HG03378 (cell line): Measurements from ENCODE around the gene LRRC7.
"Not testable (repeated sequence)": the region's sequence is repeated elsewhere in the genome, so short reads cannot be mapped to it uniquely, and the experiment has no call there.

ENCODE experiments used
- ATAC-seq: cut with Tn5 transposase; IDR thresholded peaks from one replicate; pipeline ENCODE4 v1.9.1; 2021; ENCODE audit warnings: mild to moderate bottlenecking, moderate library complexity; ENCODE audit not compliant: unreplicated experiment

LRRC7 gene

DNA sequence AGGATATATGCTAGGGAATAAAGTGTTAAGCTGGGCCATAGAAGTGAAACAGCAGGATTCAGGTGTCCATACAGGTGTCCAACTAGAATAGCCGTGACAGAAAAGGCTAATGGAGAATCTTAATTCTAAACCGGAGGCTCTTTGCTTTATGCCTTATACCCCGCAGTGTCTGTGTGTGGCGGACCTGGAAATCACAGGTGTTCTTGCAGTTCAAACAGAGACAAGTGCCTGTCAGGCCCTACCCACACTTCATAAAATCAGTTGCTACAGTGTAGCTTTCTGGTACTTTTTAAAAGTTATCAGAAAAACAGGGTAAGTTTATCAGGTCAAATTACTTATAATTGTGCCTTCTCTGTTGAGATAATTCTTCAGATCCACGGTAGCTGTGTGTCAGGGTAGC is 293.9 kb downstream of the LRRC7 start:
- ATAC-seq = no peak

DNA sequence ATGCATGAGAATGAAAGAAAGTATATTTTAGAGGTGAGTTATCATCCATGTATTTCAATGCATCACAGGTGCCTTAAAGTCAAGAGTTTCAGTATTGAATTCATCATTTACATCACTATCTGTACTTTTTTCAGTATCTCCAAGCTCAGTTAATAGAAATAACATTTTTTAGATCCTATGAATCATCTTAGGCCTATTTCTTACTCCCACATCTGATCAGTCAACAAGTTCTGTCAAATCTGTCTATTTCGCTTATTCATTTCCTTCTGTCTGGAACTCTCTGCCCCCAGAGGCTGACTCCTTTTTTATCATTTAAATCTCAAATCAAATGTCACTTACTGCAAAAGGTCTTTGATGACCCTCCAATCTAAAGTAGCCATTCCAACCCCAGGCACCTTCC is 295.2 kb downstream of the LRRC7 start:
- ATAC-seq = no peak

- no peak for ATAC-seq
Measured at GRCh38 chr1:69863704-69864103, 296.0 kb downstream of the LRRC7 start.

- no peak for ATAC-seq
Measured at GRCh38 chr1:69871412-69871811, 303.7 kb downstream of the LRRC7 start.

DNA sequence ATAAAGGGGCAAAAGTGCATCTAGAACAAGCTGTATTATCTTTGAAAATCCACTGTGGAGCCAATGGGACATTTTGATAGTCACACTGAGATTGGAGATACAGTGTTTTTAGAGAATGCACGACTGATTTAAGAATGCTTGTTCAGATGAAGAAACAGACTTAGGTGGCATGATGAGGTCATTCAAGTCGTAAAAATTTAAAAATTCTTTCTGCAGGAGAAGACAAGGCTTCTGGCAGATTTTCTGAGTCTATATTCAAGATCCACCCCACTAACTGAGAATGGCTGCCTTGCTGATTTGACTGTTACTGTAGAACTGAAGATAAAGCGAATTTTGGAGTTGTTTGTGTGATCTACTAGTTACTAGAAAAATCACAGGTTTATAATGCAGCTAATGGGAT is 310.6 kb downstream of the LRRC7 start:
- ATAC-seq = no peak

DNA sequence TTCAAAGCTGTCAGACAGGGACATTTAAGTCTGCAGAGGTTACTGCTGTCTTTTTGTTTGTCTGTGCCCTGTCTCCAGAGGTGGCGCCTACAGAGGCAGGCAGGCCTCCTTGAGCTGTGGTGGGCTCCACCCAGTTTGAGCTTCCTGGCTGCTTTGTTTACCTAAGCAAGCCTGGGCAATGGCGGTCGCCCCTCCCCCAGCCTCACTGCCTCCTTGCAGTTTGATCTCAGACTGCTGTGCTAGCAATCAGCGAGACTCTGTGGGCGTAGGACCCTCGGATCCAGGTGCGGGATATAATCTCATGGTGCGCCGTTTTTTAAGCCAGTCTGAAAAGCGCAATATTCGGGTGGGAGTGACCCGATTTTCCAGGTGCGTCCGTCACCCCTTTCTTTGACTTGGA is 320.3 kb downstream of the LRRC7 start:
- not testable (repeated sequence) for ATAC-seq

- ATAC-seq = no peak
Measured at GRCh38 chr1:69888657-69889056, 320.9 kb downstream of the LRRC7 start.

DNA sequence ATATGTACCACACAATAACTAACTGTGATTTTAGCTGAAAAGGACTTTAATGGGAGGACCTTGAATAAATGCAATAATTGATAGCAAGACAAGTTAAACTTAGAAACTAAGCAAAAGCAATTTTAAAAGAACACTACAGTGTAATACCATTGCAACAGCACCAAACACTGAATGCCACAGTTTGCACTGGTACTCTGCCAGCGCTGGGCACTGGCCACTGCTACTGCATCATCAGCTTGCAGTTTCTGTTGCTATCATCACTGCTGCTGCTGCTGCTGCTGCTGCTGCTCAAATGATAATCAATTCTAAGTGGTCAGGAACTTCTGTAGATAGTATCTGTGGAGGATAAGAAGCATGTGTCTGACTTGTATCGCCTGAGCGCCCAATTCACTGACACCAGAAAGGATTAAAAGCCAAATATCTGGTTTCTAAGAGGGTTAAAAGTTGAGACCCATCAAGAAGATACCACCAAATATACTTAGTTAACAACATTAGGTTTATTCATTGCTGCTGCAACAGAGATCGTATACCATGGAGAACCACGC is 330.8 kb downstream of the LRRC7 start:
- no peak for ATAC-seq

DNA sequence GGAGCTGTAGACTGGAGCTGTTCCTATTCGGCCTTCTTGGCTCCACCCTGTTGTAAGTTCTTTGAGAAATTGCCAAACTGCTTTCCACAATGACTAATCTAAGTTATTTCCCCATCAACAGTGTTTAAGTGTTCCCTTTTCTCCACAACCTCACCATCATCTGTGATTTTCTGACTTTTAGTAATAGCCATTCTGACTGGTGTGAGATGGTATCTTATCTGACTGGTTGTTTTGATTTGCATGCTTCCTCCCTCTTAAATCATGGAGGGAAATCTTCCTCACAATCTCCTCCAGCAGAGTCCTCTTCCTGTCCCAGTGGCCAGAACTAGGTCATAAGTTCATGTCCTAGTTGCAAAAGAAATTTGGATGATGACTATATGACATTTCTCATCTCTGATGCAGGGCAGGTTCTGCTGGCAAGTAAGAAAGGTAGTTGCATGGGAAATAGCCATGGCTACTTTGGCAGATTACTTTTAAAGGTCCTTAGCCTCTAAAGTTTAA is 343.6 kb downstream of the LRRC7 start:
- no peak for ATAC-seq

DNA sequence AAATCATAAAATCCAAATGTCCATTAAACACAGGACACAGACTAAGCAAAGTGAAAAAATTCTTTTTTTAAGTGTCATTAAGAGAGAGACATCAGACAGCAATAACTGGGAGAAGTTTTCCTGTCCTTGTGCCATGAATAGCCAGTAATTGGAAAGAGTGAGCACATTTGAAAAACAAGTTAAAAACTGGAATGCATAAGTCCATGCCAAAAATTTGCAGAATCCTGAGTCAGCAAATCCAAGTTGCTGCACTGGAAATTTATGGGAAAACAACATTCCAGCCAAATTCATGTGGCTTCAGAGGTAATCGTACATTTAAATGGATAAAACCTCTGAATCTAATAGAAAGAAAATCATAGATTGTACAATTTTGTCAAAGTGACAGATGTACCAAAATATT is 346.3 kb downstream of the LRRC7 start:
- ATAC-seq = no peak

GRCh38 chr1:69914976-69915765 is 347.4 kb downstream of the LRRC7 start:
- ATAC-seq = no peak

GRCh38 chr1:69919129-69919921 is 351.6 kb downstream of the LRRC7 start:
- no peak for ATAC-seq

- no peak for ATAC-seq
Measured at GRCh38 chr1:69919922-69920273, 352.2 kb downstream of the LRRC7 start.

DNA sequence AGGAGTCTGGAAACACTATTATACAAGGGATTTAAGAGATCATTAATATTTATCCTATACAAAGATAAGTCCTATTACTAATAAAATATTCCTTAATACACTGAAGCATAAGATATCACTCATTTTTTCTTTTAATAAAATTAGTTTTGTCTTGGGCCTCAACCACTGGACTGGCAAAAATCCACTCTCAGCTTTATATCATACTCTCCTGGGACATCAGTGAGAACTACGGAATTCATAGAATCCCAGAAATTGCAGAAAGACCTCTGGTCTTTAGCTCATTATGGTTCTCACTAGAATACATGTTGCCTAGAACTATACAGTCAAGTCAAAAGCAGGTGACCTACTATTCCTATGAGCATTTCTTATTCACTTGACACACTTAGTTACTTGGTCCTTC is 352.7 kb downstream of the LRRC7 start:
- no peak for ATAC-seq

DNA sequence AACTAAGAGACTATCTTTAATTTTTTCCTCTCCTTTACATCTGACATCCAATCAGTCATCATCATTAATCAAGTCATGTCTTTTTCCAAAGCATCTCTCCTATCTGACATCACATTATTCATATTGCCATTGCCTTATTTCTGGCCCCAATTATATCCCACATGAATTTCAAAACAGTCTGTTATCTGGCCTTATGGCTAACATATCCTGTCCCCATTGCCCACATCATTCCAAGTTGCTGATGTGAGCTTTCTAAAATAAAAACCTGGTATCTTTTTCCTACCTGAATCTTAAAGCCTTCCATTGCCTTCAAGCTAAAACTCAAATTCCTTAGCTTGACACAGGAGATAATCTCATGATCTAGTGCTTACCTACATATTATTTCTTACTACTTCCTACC is 353.8 kb downstream of the LRRC7 start:
- no peak for ATAC-seq

GRCh38 chr1:69928234-69928633 is 360.5 kb downstream of the LRRC7 start:
- not testable (repeated sequence) for ATAC-seq

GRCh38 chr1:69929308-69930057 is 361.8 kb downstream of the LRRC7 start:
- no peak for ATAC-seq

- no peak for ATAC-seq
Measured at GRCh38 chr1:69930396-69930795, 362.7 kb downstream of the LRRC7 start.

DNA sequence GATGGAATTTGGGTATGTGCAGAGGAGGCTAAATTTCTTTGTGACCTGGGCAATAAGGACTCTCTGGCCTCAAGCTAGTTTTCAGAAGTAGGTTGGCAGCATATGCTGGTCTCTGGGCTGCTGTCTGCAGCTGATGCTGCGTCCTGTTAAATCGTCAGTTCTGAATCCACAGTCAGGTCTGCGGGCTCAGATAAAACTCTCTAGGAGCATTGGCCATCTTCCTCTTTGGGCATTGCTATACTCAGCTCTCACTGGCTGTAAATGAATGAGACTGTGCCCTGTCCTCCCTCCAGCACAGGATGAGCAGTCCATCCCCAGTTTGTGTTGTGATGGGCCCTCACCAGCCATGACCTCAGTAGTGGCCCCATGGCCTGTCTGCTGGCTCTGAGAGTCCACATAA is 365.0 kb downstream of the LRRC7 start:
- ATAC-seq = no peak

- no peak for ATAC-seq
Measured at GRCh38 chr1:69940231-69940630, 372.5 kb downstream of the LRRC7 start.

DNA sequence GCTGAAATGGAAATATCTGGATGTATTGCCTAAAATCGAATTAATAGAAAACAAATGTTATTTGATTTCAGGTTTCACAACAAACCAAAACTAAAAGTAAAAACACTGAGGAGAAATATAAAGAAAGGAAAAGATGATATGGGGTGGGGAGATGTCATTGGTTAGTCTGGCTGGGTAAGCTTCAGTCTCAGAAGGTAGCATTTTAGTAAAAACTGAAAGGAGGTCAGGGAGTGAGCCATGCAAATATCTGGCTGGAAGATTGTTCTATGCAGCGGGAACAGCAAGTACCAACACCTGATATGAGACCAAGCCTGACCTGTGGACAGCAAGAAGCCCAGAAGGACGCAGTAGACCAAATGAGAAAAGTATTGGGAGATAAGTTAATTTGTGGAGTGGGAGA is 373.1 kb downstream of the LRRC7 start:
- ATAC-seq = no peak
